ENCODE results near the gene PRKRA.
A peak's percentile ranks its signal among the peaks of the same experiment; 100 is the strongest.
"Not testable (repeated sequence)": the region's sequence is repeated elsewhere in the genome, so short reads cannot be mapped to it uniquely, and the experiment has no call there.

Gene PRKRA

DNA sequence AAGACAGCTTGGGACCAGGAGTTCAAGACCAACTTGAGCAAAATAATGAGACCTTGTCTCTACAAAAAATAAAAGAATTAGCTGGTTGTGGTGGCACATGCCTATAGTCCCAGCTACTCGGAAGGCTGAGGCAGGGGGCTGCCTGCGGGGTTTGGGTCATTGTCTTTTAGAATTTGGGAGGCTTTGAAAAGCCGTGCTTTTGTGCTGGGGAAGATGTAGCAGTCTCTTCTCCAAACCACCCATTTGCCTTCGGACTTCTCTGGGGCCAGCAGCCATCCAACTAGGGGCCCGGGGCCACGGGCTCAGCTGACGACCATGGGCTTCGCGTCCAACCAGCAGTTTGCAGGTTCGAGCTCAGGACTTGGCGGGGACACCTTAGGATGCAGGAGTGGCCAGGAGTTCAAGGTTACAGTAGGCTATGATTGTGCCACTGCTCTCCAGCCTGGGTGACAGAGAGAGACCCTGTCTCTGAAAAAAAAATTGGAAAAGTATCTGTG is 6.5 kb upstream of the PRKRA start:
- DNase-seq (ENCODE audit: low spot score), result no peak

DNA sequence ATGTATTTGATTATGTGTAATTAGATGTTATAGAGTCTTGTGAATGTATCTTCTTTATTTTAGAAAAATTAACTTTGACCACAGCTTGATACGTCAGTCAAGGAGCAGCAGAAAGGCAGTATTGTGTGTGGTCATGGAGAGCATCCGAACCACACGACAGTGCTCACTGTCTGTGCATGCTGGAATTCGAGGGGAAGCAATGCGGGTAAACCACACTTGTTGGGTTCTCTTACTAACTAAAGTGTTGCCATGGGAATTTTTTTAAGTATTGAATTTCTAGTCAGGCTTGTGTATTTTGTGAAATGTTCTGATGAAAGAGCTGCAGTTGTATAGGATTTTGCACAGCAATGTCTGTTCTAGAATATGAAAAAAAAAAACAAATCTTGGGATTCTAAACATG is 5.0 kb upstream of the PRKRA start:
- DNase-seq (ENCODE audit: low spot score), result no peak

DNA sequence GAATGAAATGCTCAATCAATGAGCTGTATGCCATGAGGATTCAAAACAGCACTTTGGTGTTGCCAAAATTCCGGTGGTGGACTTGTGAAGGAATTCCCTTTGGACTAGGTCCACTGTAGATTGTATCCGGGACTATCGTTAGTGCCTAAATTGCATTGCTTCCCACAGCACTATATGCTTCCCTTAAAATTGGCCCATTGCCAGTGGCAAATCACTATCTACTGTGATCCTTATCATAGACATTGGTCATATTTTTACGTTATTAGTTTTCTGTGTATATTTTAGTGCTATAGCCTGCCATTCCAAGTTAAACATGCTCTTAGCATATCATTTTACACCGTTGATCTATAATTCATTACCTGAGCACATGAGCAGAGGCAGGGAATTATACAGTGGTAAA is 1.9 kb upstream of the PRKRA start:
- DNase-seq (ENCODE audit: low spot score), result no peak

DNA sequence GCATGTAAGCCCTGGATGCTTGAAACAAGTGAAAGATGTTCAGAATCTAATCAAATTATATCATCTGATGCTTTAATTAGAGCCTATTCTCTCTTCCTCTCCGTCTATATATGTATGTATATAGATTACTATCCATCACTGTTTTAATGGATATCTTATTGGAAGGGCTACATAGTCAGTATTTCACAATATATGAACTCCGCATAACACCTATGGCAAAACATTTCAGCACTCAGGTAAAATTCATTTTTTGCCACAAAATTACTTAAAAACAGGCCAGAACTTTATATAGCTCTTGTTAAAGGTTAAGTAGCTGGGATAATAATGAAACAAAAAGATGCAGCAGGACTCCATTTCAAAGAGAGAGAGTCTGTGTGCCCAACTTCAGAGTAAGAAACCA is 1.4 kb upstream of the PRKRA start:
- no peak for DNase-seq (ENCODE audit: low spot score)

DNA sequence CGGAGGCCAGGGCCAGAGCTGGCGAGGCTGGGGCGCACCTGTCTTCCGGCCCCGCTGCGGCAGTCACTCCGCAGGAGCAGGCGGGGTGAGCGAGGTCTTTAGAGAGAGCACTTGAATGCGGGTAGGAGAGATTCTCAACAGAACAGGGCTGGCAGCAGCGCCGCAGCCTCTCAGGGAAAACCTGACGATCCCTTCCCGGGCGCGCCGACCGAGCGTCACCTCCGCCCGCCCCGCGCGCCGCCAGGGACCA is 526 bp downstream of the PRKRA start:
- DNase-seq (ENCODE audit: low spot score), result peak; percentile 73

DNA sequence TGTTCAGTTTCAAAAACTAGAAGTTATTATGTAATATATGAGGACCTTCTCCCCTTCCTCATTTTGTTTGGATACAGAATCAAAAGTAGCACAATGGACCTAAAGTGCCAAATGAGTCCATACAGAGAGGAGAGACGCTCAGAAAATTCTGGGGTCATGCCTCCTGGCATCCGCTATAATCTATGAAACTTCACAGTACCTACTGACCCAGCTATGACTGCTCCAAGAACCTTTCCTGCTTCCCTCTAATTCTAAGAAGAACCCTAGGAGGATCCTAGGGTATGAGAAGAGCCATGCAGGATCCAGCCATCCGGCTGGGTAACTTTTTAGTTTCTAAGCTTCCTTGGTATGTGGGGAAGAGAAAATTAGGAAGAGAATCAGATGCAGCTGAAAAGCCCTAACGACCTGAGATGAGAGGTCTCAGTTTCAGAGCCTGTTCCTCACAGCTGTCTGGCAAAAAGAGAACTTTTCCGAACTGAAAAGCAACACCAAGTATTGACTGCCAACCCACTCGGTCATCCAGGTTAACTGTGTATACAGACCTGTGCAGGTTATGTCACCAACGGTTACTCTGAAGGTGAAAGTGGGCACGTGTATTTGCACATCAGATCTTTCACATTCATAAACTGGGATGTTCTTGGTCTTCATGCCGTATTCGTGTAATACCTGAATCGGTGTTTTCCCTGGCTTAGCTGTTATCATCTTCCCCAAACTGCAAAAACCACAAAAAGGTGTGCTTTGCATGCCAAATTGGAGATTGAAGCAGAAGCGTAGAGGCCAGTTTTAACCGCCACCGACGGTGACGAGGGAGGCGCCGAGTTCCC is 1.1 kb downstream of the PRKRA start:
- DNase-seq (ENCODE audit: low spot score), result no peak

DNA sequence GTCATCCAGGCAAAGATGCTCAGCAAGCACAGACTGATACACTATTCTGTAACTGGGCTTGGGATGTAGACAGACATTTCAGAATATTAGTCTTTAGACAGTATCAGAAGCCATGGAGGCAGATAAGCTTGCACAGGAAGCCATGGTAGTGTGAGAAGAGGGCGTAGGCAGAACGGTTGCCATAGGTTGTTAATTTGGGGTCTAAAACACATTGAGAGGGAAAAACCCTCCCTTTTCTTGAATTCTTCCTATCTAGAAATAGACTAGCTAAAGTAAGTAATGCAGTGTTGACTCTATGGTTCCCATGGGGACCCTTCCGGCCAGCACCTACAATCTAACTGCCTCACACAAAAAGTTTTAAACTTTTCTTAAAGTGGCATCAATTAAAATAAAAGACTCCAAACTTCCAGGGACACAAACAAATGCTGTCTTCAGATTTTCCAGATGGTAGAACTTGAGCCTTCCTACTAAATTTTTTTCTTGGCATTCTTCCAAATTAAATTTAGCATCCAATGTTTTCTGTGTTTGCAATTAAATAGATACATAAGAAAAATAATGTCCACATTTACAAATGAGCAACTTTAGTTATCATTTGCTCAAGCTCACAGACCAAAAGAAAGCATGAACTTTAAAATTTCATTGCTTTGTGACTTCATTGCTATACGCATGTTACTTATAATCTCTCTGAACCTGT is 1.9 kb downstream of the PRKRA start:
- DNase-seq (ENCODE audit: low spot score), result no peak

DNA sequence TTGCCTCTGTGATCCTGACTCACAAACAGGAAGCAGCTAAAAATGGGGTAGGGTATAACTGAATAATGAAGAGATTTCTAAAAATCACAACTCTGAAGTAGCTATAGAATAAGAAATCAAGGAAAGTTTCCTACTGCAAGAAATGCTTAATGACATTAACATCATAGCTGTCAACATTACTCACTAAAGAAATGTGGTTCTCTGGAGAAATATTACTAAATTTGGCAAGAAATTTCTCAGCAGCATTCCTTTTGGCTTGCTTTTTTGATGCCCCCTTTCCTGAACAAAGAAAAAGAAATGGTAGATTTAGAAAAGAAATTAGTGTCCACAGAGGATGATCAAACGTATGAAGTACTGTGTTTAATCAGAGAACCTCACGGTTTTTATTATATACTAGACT is 9.5 kb downstream of the PRKRA start:
- DNase-seq (ENCODE audit: low spot score), result no peak

DNA sequence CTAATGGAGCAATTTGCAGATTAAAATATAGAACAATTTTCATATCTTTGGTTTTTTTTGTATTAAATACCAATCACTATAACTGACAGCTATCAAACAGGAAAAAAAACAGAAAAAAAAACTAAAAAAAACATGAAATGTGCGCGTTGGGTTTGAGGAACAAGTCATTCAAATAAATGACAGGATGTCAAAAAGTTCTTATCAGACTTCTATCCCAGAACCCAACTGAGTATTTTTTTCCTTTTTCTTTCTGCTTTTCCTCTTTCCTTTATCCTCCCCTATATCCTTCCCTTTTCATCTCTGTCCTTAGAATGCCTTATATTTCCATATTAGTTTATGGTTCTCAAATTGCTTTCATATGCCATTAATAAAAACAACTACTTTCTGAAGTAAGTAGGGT is 14.3 kb downstream of the PRKRA start:
- no peak for DNase-seq (ENCODE audit: low spot score)

DNA sequence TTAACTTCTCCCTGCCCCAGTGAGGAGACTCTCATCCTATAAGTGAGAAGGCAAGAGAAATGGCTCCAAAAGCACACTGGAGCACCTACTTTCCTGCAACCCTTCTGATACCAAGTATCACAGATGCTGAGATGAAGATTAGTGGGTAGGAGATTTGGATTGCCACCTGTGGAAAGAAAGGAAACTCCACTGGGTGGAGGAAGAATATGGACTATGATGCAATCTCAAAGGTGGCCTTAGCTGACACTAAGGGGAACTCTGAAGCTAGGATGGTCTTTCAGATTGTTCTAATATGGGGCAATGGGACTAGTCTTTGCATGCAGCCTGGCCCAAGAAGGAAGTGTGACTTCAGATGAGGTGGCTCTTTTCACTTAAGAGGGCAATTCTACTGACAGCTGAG is 21.6 kb downstream of the PRKRA start:
- no peak for DNase-seq (ENCODE audit: low spot score)

DNA sequence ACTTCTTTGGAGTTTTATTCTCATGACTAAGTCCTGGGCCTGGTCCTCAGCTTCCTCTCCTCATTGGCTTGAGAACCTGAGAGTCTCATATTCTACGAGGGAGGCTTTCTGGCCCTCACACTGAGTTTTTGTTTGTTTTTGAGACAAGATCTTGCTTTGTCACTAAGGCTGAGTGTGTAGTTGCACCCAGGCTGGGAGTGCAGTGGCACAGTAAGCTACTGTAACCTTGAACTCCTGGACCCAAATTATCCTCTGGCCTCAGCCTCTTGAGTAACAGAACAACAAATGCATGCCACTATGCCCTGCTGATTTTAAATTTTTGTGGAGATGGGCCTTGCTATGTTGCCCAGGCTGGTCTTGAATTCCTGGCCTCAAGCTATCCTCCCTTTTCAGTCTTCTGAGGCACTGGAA is 22.6 kb downstream of the PRKRA start:
- DNase-seq (ENCODE audit: low spot score), result no peak

DNA sequence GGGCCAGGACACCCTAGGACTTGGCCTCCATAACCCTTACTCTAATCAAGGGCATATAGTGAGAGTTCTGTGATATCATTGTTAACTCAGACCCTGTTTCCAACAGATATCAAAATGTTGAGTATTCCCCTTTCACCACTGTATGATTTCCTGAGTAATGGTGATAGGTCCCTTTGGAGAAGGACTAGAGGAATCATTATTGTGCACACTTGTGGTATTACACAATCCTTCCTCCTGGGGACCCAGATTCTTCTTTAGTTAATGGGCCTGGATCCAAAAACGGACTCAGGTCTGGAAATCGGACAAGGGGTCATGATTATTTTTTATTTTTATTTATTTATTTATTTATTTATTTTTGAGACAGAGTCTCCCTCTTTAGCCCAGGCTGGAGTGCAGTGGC is 23.5 kb downstream of the PRKRA start:
- DNase-seq (ENCODE audit: low spot score), result no peak

DNA sequence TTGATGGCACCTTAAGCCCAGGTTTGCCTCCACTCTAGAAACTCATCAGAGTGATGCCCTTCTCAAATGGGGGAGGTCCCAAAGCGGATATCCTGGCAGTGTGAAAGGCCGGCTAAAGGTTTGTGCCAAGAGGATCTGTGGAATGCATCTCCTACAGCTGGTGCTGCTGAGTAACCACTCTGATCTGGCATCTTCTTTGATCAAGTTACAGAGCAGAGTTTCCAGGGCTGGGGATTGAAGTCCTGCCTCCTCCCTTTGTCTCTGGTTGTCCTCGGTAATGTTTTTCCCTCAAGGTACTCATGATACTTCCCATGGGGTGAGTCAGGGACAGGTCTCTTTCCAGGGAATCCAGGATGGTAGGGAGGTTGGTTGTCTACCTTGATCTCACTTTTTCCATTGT is 24.6 kb downstream of the PRKRA start:
- no peak for DNase-seq (ENCODE audit: low spot score)

DNA sequence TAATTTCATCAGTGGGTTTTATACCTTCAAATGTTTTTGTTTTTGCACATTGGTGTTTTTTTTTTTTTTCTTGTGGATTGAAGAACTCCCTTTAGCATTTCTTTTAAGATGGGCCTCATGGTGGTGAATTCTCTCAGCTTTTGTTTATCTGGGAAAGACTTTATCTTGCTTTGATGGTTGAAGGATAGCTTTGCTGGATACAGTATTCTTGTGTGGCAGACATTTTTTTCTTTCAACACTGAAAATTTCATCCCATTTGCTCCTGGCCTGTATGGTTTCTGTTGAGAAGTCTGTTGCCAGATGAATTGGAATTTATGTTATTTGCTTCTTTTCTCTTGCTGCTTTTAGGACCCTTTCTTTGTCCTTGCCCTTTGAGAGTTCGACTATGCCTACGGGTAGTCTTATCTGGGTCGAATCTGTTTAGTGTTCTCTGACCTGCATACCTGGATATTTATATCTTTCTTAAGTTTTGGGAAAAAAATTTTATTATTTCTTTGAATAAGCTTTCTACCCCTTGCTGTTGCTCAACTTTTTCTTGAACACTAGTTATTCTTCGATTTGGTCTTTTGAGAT is 25.6 kb downstream of the PRKRA start:
- no peak for DNase-seq (ENCODE audit: low spot score)

DNA sequence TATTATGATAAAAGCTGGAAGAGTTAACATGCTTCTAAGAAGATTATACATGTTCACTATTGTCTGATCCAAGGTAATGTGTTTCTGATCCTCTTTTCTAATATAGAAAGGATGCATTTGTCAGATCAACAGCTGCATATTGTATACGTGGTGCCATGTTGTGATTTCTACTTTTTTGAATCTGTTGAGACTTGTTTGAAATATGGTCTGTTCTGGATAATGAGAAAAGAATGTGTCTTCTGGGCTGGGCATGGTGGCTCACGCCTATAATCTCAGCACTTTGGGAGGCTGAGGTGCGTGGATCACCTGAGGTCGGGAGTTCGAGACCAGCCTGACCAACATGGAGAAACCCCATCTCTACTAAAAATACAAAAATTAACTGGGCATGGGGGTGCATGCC is 27.2 kb downstream of the PRKRA start:
- not testable (repeated sequence) for DNase-seq (ENCODE audit: low spot score)

DNA sequence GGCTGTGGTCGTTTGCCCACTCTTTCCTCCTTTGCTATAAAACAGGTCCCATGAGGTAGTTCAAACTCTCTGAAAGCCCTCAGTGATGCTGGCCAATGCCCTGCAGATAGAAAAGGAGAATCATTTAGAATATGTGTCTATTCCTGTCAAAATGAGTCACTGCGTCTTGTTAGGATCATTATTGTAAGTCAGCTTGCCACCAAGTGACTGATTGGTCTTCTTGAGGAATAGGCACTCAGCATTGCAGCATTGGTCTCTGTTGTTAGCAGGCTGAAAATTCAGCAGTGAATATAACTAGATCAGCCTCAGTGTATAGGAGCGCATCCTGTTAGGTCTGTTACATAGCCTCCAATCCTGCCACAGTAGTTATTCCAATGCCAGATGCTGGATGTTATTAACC is 28.9 kb downstream of the PRKRA start:
- no peak for DNase-seq (ENCODE audit: low spot score)

DNA sequence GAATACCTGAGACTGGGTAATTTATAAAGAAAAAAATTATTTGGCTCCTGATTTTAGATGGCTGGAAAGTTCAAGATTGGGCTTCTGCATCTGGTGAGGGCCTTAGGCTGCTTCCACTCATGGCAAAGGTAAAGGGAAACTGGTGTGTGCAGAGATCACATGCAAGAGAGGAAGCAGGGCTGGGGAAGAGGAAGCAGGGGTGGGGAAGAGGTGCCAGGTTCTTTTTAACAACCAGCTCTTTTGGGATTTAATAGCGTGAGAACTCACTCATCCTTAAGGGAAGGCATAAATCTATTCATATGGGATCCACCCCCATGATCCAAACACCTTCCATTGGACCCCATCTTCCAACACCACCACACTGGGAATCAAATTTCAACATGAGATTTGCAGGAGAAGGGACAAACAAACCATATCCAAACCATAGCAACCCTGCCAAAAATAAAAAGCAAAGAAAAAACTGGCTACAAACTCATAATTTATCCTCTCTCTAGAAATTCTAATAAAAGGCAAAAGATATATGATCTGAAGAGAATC is 30.4 kb downstream of the PRKRA start:
- DNase-seq (ENCODE audit: low spot score), result no peak

DNA sequence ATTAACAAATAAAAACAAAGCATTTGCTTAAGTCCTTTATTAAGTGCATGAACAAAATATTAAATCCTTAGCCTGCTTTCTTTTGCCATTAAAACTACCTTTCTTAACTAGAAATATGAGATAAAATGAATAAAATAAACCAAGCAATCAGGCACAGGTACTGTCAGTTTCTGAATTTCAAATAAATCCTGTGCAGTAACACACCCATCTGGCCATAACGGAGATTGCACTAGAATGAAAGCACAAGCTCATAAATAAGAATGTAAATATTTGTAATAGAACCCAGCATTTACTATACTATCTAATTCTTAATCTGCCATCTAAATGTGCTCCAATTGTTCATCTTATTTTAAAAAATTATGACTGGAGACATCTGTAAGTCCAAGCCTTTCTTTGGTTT is 31.9 kb downstream of the PRKRA start:
- DNase-seq (ENCODE audit: low spot score), result no peak

DNA sequence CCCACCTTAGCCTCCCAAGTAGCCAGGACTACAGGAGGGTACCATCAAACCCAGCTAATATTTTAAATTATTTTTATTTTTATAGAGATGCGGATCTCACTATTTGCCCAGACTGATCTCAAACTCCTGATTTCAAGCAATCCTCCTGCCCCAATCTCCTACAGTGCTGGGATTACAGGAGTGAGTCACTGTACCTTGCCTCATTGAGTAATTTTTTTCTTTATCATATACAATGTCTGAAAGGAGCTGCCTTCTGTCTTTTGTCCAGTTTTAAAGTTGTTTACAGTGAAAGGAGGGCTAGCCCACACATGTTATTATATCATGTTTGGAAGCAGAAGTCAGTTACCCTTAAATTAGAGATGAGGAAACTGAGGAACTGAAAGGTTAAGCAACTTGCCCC is 32.5 kb downstream of the PRKRA start:
- DNase-seq (ENCODE audit: low spot score), result no peak

DNA sequence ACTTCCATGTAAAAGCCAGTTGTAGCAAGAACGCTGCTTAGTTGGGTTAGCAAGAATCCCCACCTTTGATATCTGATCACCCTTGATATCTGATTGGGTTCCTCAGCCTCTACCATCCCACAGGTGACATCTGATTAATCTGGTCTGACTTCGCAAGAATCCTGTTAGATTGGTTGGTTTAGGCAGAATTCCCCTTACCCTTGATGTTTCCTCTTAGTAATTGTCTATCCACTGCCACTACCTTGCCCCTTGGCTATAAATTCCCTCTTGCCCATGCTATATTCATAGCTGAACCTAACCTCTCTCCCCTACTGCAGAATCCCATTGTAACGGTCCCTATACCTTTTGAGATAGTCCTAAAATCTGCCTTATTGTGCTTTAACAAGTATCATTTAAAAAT is 33.1 kb downstream of the PRKRA start:
- DNase-seq (ENCODE audit: low spot score), result no peak

DNA sequence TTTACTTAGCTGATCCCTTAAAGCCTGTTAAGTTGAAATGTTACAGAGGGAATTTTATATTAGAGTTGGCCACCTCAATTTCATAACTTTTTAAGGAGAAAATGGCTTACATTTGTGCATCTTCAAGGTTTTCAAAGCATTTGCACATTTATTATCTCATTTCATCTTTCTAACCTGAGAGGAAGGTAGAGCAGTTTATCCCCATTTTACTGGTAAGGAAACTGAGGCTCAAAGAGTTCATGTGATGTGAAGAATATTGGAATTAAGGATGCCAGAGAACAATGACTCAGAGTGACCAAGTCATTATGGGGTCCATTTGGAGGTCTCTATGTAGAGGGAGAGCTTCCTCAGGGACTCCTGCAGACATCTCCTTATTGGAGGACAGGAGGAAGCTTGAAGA is 35.0 kb downstream of the PRKRA start:
- no peak for DNase-seq (ENCODE audit: low spot score)

DNA sequence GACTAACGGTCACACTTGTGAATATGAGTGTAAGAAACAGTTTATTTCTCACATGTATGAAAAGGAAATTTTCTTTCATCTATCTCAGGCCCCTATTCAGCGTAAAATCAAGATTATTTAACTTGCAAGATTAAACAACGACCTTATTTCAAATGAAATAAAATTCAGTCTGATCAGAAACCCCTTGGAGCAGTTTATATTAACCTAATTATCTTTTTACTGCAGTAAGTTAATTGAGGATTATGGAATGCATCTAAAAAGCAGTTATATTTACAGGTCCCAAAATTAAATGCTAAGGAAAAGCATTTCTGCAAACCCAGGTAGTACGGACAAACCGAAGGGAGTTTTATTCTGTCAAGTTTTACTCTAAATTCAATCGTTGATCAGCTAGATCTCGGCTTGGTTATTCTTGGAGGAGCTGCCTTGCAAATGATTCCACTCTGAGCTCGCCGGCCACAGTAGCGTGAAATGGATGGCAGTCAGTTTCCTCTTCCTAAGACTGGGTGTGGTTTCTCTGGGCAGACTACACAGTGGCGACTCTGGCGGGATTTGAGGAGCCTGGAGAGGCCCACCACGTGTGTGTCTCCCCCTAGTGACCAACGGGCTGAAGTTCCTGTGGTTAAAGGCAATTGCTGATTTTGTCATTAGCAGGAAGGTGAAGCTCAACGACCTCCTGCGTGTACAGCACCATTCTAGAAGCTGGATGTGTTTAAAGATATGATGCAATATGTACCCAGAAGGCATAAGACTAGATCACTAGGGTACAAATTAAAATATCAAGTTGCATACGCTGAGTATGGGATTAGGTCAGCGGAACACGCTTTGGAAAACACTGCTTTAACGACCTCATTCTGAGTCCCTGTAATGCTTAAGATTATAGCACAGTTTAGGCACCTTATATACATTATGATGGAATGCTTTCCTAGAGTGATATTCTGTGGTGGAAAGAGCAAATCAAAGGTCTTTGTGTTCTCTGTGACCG is 36.4 kb downstream of the PRKRA start:
- peak; percentile 74 for DNase-seq (ENCODE audit: low spot score)
